ENCODE results near the gene HRH4. TPM values are rescaled to one million over a fixed set of nuclear protein-coding genes. Genes with fewer than 3 reads are reported as not detected.

Gene HRH4
- total RNA-seq, 1 experiment from 2014 or later, result not detected

GRCh38 chr18:24426073-24426397 is 34.4 kb upstream of the HRH4 start:
- H4K5ac ChIP-seq (ENCODE audit: insufficient read length, low read depth, low read length), result no peak overlapping the region
- TF ChIP-seq, protein P1, sequence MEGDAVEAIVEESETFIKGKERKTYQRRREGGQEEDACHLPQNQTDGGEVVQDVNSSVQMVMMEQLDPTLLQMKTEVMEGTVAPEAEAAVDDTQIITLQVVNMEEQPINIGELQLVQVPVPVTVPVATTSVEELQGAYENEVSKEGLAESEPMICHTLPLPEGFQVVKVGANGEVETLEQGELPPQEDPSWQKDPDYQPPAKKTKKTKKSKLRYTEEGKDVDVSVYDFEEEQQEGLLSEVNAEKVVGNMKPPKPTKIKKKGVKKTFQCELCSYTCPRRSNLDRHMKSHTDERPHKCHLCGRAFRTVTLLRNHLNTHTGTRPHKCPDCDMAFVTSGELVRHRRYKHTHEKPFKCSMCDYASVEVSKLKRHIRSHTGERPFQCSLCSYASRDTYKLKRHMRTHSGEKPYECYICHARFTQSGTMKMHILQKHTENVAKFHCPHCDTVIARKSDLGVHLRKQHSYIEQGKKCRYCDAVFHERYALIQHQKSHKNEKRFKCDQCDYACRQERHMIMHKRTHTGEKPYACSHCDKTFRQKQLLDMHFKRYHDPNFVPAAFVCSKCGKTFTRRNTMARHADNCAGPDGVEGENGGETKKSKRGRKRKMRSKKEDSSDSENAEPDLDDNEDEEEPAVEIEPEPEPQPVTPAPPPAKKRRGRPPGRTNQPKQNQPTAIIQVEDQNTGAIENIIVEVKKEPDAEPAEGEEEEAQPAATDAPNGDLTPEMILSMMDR (conservative IDR thresholded peaks at IDR 0.05), result no peak
- H3K4ac ChIP-seq (ENCODE audit: low read depth, low read length), result no peak overlapping the region
- H2BK20ac ChIP-seq (ENCODE audit: low read depth, low read length, poor library complexity, severe bottlenecking), result no peak overlapping the region
- H2BK12ac ChIP-seq (ENCODE audit: insufficient read length, low read depth, low read length), result no peak overlapping the region
- peak overlapping the region; percentile 77 to 88 for H3K4me3 Mint-ChIP-seq
- DNase-seq, result no peak
- H3K27ac Mint-ChIP-seq, result peak overlapping the region; percentile 91 to 100 (median 97)
- peak overlapping the region; percentile 86 for H3K18ac ChIP-seq (ENCODE audit: insufficient read length, low read depth, low read length)
- H3K56ac ChIP-seq (ENCODE audit: insufficient read length, low read depth, low read length), result no peak overlapping the region
- H3K27ac ChIP-seq (ENCODE audit: insufficient read length, low read depth, low read length), result peak overlapping the region; percentile 65
- no peak overlapping the region for H2AFZ ChIP-seq (ENCODE audit: low read length)
- no peaks in the 10 kb centered on the region for H3K9me3 Mint-ChIP-seq
- no peak overlapping the region for H4K8ac ChIP-seq (replicated peaks; ENCODE audit: insufficient read length, low read depth, low read length)
- H3K9ac ChIP-seq (ENCODE audit: extremely low read depth, insufficient read length, low read length), result peak overlapping the region; percentile 85
- H4K20me1 ChIP-seq (ENCODE audit: control insufficient read depth, insufficient read depth, insufficient read length), result no peaks in the 10 kb centered on the region
- peak overlapping the region; percentile 97 for H3K4me2 ChIP-seq (ENCODE audit: insufficient read depth, insufficient read length, low read length)
- no peak overlapping the region for H4K91ac ChIP-seq (ENCODE audit: insufficient read length, low read depth, low read length)
- H3K23ac ChIP-seq (ENCODE audit: insufficient read length, low read depth, low read length), result no peak overlapping the region
- H2BK5ac ChIP-seq (ENCODE audit: insufficient read length, low read length), result no peak overlapping the region
- H3K9me3 ChIP-seq (ENCODE audit: control insufficient read depth, low read depth, low read length), result no peaks in the 10 kb centered on the region
- H2BK120ac ChIP-seq (ENCODE audit: low read depth, low read length, poor library complexity, severe bottlenecking), result no peak overlapping the region
- peaks cover 4% of the 10 kb centered on the region; the same call in 1 of the 2 replicates for H3K27me3 Mint-ChIP-seq (ENCODE audit: low read depth)
- peak overlapping the region; percentile 91; the same call in 1 of the 2 replicates for H3K14ac ChIP-seq (ENCODE audit: insufficient read depth, low read length)
- H3K23me2 ChIP-seq (ENCODE audit: insufficient read length, low read depth, low read length, poor library complexity, severe bottlenecking), result peaks cover 16% of the 10 kb centered on the region
- peaks cover 22 to 23% of the 10 kb centered on the region in 2 experiments for H3K4me1 Mint-ChIP-seq
- H2BK15ac ChIP-seq (ENCODE audit: low read depth, low read length), result no peak overlapping the region
- no peaks in the 10 kb centered on the region for H3K79me1 ChIP-seq (ENCODE audit: insufficient read depth, low read depth, low read length, poor library complexity, severe bottlenecking)
- no peaks in the 10 kb centered on the region for H3K27me3 ChIP-seq (ENCODE audit: insufficient read depth, low read length)
- no peak overlapping the region for H3T11ph ChIP-seq (ENCODE audit: low read length)
- H3K4me1 ChIP-seq (ENCODE audit: insufficient read depth, low read length), result no peaks in the 10 kb centered on the region
- H3K79me2 ChIP-seq (ENCODE audit: insufficient read depth, low read length), result peaks cover 3% of the 10 kb centered on the region; the same call in 1 of the 2 replicates
- H2AK5ac ChIP-seq (ENCODE audit: insufficient read length, low read length), result no peak overlapping the region
- no CpG with 5 or more reads among the region's 11 CpGs for WGBS (ENCODE audit: extremely low coverage, insufficient read length, low lambda C conversion rate)
- H3K36me3 Mint-ChIP-seq (ENCODE audit: insufficient read depth in 1 of 3, low read depth in 3 of 3), result peaks cover 6 to 18% (median 10%) of the 10 kb centered on the region in 3 experiments; a peak in 5 of 7 replicates

Measured in H9 (cell line).